Measurements from ENCODE around the gene FSD2.

The FSD2 gene

GRCh38 chr15:82714016-82714415 is 91.9 kb downstream of the FSD2 start:
- Histone ChIP-seq H3K79me2 (ENCODE audit: control insufficient read depth, low read length) (no peaks in the 10 kb centered on the region), H3K4me2 (ENCODE audit: low read length) (no peak overlapping the region), H3F3A (ENCODE audit: control insufficient read depth, insufficient read depth) (no peaks in the 10 kb centered on the region), H4K20me1 (ENCODE audit: control insufficient read depth, insufficient read depth, low read depth, low read length) (no peaks in the 10 kb centered on the region), H3K27me3 (ENCODE audit: control insufficient read depth, low read length) (peaks cover 4% of the 10 kb centered on the region; the same call in 1 of the 2 replicates), H3K27ac (ENCODE audit: low read depth, low read length) (no peak overlapping the region), H3K4me3 (ENCODE audit: low read length) (no peak overlapping the region), H3K36me3 (ENCODE audit: control insufficient read depth, low read length) (no peaks in the 10 kb centered on the region), H3K9me3 (ENCODE audit: control insufficient read depth, insufficient read depth, low read length) (no peaks in the 10 kb centered on the region), H3K4me1 (ENCODE audit: control insufficient read depth, low read length) (peaks cover 7% of the 10 kb centered on the region; the same call in 1 of the 2 replicates), H3K9me2 (replicated peaks; ENCODE audit: control insufficient read depth, low read length) (no peaks in the 10 kb centered on the region)
- TF ChIP-seq, protein P1, sequence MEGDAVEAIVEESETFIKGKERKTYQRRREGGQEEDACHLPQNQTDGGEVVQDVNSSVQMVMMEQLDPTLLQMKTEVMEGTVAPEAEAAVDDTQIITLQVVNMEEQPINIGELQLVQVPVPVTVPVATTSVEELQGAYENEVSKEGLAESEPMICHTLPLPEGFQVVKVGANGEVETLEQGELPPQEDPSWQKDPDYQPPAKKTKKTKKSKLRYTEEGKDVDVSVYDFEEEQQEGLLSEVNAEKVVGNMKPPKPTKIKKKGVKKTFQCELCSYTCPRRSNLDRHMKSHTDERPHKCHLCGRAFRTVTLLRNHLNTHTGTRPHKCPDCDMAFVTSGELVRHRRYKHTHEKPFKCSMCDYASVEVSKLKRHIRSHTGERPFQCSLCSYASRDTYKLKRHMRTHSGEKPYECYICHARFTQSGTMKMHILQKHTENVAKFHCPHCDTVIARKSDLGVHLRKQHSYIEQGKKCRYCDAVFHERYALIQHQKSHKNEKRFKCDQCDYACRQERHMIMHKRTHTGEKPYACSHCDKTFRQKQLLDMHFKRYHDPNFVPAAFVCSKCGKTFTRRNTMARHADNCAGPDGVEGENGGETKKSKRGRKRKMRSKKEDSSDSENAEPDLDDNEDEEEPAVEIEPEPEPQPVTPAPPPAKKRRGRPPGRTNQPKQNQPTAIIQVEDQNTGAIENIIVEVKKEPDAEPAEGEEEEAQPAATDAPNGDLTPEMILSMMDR (IDR thresholded peaks at IDR 0.05; ENCODE audit: low read depth, low read length, poor library complexity, severe bottlenecking), result no peak
- no peak for TF ChIP-seq EZH2phosphoT487 (IDR thresholded peaks at IDR 0.05; ENCODE audit: borderline replicate concordance, low read length)

DNA sequence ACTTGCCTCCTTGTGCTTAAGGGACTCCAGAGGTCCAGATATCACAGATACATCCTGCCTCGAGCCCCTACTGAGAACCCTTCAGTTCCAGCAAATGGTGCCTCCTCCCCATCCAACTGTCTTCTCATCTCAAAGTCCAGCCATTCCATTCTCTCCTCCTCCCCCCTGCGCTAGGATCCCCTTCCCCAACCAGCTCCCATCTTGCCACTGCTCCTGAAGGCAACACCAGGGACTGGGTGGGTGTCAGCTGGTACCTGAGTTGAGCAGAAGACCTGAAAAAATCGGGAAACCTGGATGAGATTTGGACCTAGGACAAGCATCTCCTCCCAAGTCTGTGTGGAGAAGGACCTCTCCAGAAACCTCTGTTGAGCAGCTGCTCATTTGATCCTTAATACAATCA is 93.8 kb downstream of the FSD2 start:
- no peak overlapping the region for H3K4me2 ChIP-seq (ENCODE audit: low read length)
- no peaks in the 10 kb centered on the region for H3F3A ChIP-seq (ENCODE audit: control insufficient read depth, insufficient read depth)

GRCh38 chr15:82710926-82711490 is 94.9 kb downstream of the FSD2 start:
- Histone ChIP-seq H4K20me1 (ENCODE audit: control insufficient read depth, insufficient read depth, low read depth, low read length) (no peaks in the 10 kb centered on the region), H3K9me3 (ENCODE audit: control insufficient read depth, insufficient read depth, low read length) (no peaks in the 10 kb centered on the region), H3F3A (ENCODE audit: control insufficient read depth, insufficient read depth) (no peaks in the 10 kb centered on the region), H3K27me3 (ENCODE audit: control insufficient read depth, low read length) (peaks cover 8% of the 10 kb centered on the region), H3K27ac (ENCODE audit: low read depth, low read length) (no peak overlapping the region), H3K9me2 (replicated peaks; ENCODE audit: control insufficient read depth, low read length) (no peaks in the 10 kb centered on the region), H3K36me3 (ENCODE audit: control insufficient read depth, low read length) (no peaks in the 10 kb centered on the region), H3K4me1 (ENCODE audit: control insufficient read depth, low read length) (peaks cover 10% of the 10 kb centered on the region; the same call in 1 of the 2 replicates), H3K79me2 (ENCODE audit: control insufficient read depth, low read length) (no peaks in the 10 kb centered on the region), H3K4me2 (ENCODE audit: low read length) (no peak overlapping the region), H3K4me3 (ENCODE audit: low read length) (no peak overlapping the region)
- TF ChIP-seq, protein P1 (IDR thresholded peaks at IDR 0.05; ENCODE audit: low read depth, low read length, poor library complexity, severe bottlenecking), result no peak
- TF ChIP-seq EZH2phosphoT487 (IDR thresholded peaks at IDR 0.05; ENCODE audit: borderline replicate concordance, low read length), result no peak

More for the DNA sequence above, 93.8 kb downstream of the FSD2 start:
- no peaks in the 10 kb centered on the region for H4K20me1 ChIP-seq (ENCODE audit: control insufficient read depth, insufficient read depth, low read depth, low read length)
- peaks cover 8% of the 10 kb centered on the region for H3K27me3 ChIP-seq (ENCODE audit: control insufficient read depth, low read length)
- no peaks in the 10 kb centered on the region for H3K36me3 ChIP-seq (ENCODE audit: control insufficient read depth, low read length)
- H3K4me1 ChIP-seq (ENCODE audit: control insufficient read depth, low read length), result peaks cover 10% of the 10 kb centered on the region; the same call in 1 of the 2 replicates
- TF ChIP-seq EZH2phosphoT487 (IDR thresholded peaks at IDR 0.05; ENCODE audit: borderline replicate concordance, low read length), result no peak
- TF ChIP-seq, protein P1 (IDR thresholded peaks at IDR 0.05; ENCODE audit: low read depth, low read length, poor library complexity, severe bottlenecking), result no peak
- no peak overlapping the region for H3K27ac ChIP-seq (ENCODE audit: low read depth, low read length)
- no peak overlapping the region for H3K4me3 ChIP-seq (ENCODE audit: low read length)
- no peaks in the 10 kb centered on the region for H3K9me2 ChIP-seq (replicated peaks; ENCODE audit: control insufficient read depth, low read length)
- no peaks in the 10 kb centered on the region for H3K79me2 ChIP-seq (ENCODE audit: control insufficient read depth, low read length)
- H3K9me3 ChIP-seq (ENCODE audit: control insufficient read depth, insufficient read depth, low read length), result no peaks in the 10 kb centered on the region

Measured in DOHH2 (cell line).